IMR-90 (cell line): ENCODE measurements around the gene MAPKAP1. TPM values are rescaled to one million over a fixed set of nuclear protein-coding genes. Genes with fewer than 3 reads are reported as not detected.

Source experiments
- ATAC-seq: fragments of 200-7000 bp; cut with Tn5 transposase; 2 replicates; pipeline ENCODE4 v1.9.1; 2020; ENCODE audit warnings: low read depth, mild to moderate bottlenecking, moderate library complexity
- BruUV-seq: library from RNA; stranded (reverse); fragments of 400-500 nt; replicated peaks from 2 replicates; lab custom pipeline; 2021; lab: Mats Ljungman, UMichigan
- CTCF ChIA-PET: fragments of 300-600 bp; formaldehyde crosslinking; extraction: SDS; loops from one replicate; lab custom pipeline; 2021; ENCODE audit warnings: antibody characterized with exemption; lab: Yijun Ruan, JAX
- POLR2A ChIA-PET: fragments of 300-600 bp; sonication (Branson Sonifier 250); formaldehyde crosslinking; loops from one replicate; lab custom pipeline; 2022; ENCODE audit warnings: antibody characterized with exemption; ENCODE audit not compliant: unreplicated experiment; lab: Charles Lee
- DNase-seq: peaks from one replicate; pipeline ENCODE4 v3.0.0; 2013
- H2AFZ ChIP-seq: replicated peaks from 2 replicates; pipeline ENCODE3; 2013; ENCODE audit warnings: low read length, mild to moderate bottlenecking; ENCODE audit not compliant: poor library complexity
- H2AK5ac ChIP-seq: 2 replicates; pipeline ENCODE4 v1.6.1; 2013; ENCODE audit warnings: low read depth, low read length, inconsistent platforms
- H2AK9ac ChIP-seq: replicated peaks from 2 replicates; pipeline ENCODE3; 2013; ENCODE audit warnings: mild to moderate bottlenecking, low read depth, low read length, moderate library complexity; ENCODE audit not compliant: poor library complexity
- H2BK120ac ChIP-seq: 2 replicates; pipeline ENCODE4 v1.6.1; 2013; ENCODE audit warnings: low read depth, low read length, inconsistent platforms
- H2BK15ac ChIP-seq: 3 replicates; pipeline ENCODE4 v1.6.1; 2013; ENCODE audit warnings: low read depth, low read length, inconsistent platforms
- H2BK20ac ChIP-seq: 2 replicates; pipeline ENCODE4 v1.6.1; 2013; ENCODE audit warnings: low read depth, mild to moderate bottlenecking, inconsistent platforms, low read length, moderate library complexity
- H2BK5ac ChIP-seq: 2 replicates; pipeline ENCODE4 v1.6.1; 2013; ENCODE audit warnings: mild to moderate bottlenecking, low read depth, low read length, inconsistent platforms; ENCODE audit not compliant: poor library complexity, severe bottlenecking
- H3K14ac ChIP-seq: replicated peaks from 2 replicates; pipeline ENCODE4 v1.6.1; 2013; ENCODE audit warnings: low read depth, low read length, inconsistent platforms
- H3K18ac ChIP-seq: 2 replicates; pipeline ENCODE4 v1.6.1; 2013; ENCODE audit warnings: low read depth, low read length, control low read depth
- H3K23ac ChIP-seq: 2 replicates; pipeline ENCODE4 v1.6.1; 2013; ENCODE audit warnings: low read depth, low read length, inconsistent platforms
- H3K27ac ChIP-seq: 2 replicates; pipeline ENCODE4 v1.5.1; 2013; ENCODE audit warnings: mild to moderate bottlenecking, control low read depth, low read length; ENCODE audit not compliant: insufficient read depth
- H3K27me3 ChIP-seq: 2 replicates; pipeline ENCODE4 v1.6.1; 2013; ENCODE audit warnings: low read length; ENCODE audit not compliant: control insufficient read depth, insufficient read depth
- H3K36me3 ChIP-seq: 2 replicates; pipeline ENCODE4 v1.6.1; 2013; ENCODE audit warnings: low read length, mixed read lengths; ENCODE audit not compliant: control insufficient read depth, insufficient read depth
- H3K4ac ChIP-seq: 2 replicates; pipeline ENCODE4 v1.6.1; 2013; ENCODE audit warnings: low read depth, low read length, inconsistent platforms
- H3K4me1 ChIP-seq: 2 replicates; pipeline ENCODE4 v1.6.1; 2013; ENCODE audit warnings: low read length, mixed read lengths; ENCODE audit not compliant: control insufficient read depth, insufficient read depth
- H3K4me2 ChIP-seq: 2 replicates; pipeline ENCODE4 v1.6.1; 2013; ENCODE audit warnings: low read depth, mild to moderate bottlenecking, control low read depth, low read length, moderate library complexity
- H3K4me3 ChIP-seq: 2 replicates; pipeline ENCODE4 v1.5.1; 2013; ENCODE audit warnings: low read depth, mild to moderate bottlenecking, control low read depth, low read length, moderate library complexity; ENCODE audit not compliant: insufficient read depth
- H3K56ac ChIP-seq: 2 replicates; pipeline ENCODE4 v1.6.1; 2013; ENCODE audit warnings: low read length, inconsistent platforms; ENCODE audit not compliant: insufficient read depth; ENCODE audit errors: extremely low read depth
- H3K79me1 ChIP-seq, 2 experiments: 2 replicates each; pipeline ENCODE4 v1.6.1; 2013; ENCODE audit warnings: low read length in 2 of 2, inconsistent platforms in 1 of 2, low read depth in 1 of 2
- H3K9ac ChIP-seq: 2 replicates; pipeline ENCODE4 v1.6.1; 2013; ENCODE audit warnings: low read depth, low read length, control low read depth
- H3K9me1 ChIP-seq: 2 replicates; pipeline ENCODE4 v1.6.1; 2013; ENCODE audit warnings: low read length, inconsistent platforms; ENCODE audit not compliant: insufficient read depth
- H3K9me3 ChIP-seq: 2 replicates; pipeline ENCODE4 v1.6.1; 2013; ENCODE audit warnings: low read length; ENCODE audit not compliant: control insufficient read depth, insufficient read depth
- H4K20me1 ChIP-seq: 2 replicates; pipeline ENCODE4 v1.6.1; 2013; ENCODE audit warnings: low read length, inconsistent platforms; ENCODE audit not compliant: insufficient read depth
- H4K5ac ChIP-seq: 2 replicates; pipeline ENCODE4 v1.6.1; 2013; ENCODE audit warnings: mild to moderate bottlenecking, low read depth, low read length, control low read depth
- H4K8ac ChIP-seq, 2 experiments: 2 replicates each; pipeline ENCODE4 v1.6.1; 2013; ENCODE audit warnings: low read depth in 2 of 2, low read length in 2 of 2, control low read depth in 1 of 2, inconsistent platforms in 1 of 2
- H4K91ac ChIP-seq: 2 replicates; pipeline ENCODE4 v1.6.1; 2013; ENCODE audit warnings: low read depth, low read length, inconsistent platforms; ENCODE audit not compliant: insufficient read depth
- BHLHE40 ChIP-seq: fragments of 150-350 bp; IDR thresholded peaks from 2 replicates; pipeline ENCODE4 v1.6.1; 2016; ENCODE audit warnings: mild to moderate bottlenecking, low read depth, low read length
- CEBPB ChIP-seq: IDR thresholded peaks from 2 replicates; pipeline ENCODE4 v1.6.1; 2012; ENCODE audit warnings: low read depth, low read length, improper control_type of control experiment
- FOS ChIP-seq: fragments of 150-350 bp; IDR thresholded peaks from 2 replicates; pipeline ENCODE4 v1.6.1; 2016; ENCODE audit warnings: low read depth, low read length
- MAFK ChIP-seq: IDR thresholded peaks from 2 replicates; pipeline ENCODE4 v1.6.1; 2012; ENCODE audit warnings: low read depth, low read length, improper control_type of control experiment
- MAZ ChIP-seq: IDR thresholded peaks from 2 replicates; pipeline ENCODE4 v1.6.1; 2012; ENCODE audit warnings: low read depth, mild to moderate bottlenecking, low read length, improper control_type of control experiment, moderate library complexity, borderline replicate concordance
- RAD21 ChIP-seq: IDR thresholded peaks from 2 replicates; pipeline ENCODE4 v1.6.1; 2012; ENCODE audit warnings: low read length, improper control_type of control experiment
- WGBS, 2 experiments: methylation state at CpG; one replicate each; pipeline versions ENCODE4 v1.1.5 to v1.1.7; 2013; ENCODE audit warnings: missing lambda C conversion rate in 2 of 2; ENCODE audit not compliant: insufficient read length in 1 of 2; ENCODE audit errors: extremely low coverage in 2 of 2; 5-methylcytosine and 5-hydroxymethylcytosine counted together
- dilution Hi-C: fragments of 300-500 bp; cut with HindIII; formaldehyde crosslinking; loops from one replicate; pipeline ENCODE4 v1.14.3; 2018; ENCODE audit warnings: low sequenced_read_pairs; ENCODE audit not compliant: unreplicated experiment
- in situ Hi-C: fragments of 300-500 bp; cut with MboI; formaldehyde crosslinking; loops from 3 replicates; pipeline ENCODE4 v1.14.3; 2019; ENCODE audit warnings: low sequenced_read_pairs, inconsistent platforms, mixed read lengths
- intact Hi-C: fragments of 100-400 bp; cut with micrococcal nuclease; formaldehyde crosslinking; loops from 2 replicates; pipeline ENCODE4 v1.10.0; 2022
- polyA plus RNA-seq, 3 experiments: library from polyadenylated mRNA; depleted of rRNA; stranded (reverse); fragments of >200 nt; gene quantifications; 2 replicates each; pipeline ENCODE4 v1.2.3, GENCODE V29; 2012; ENCODE audit warnings: low replicate concordance in 1 of 3
- total RNA-seq: library from RNA; depleted of rRNA; stranded (reverse); fragments of >200 nt; gene quantifications from 2 replicates; pipeline ENCODE4 v1.2.3, GENCODE V29; 2012

MAPKAP1 gene
- total and polyA plus RNA-seq, 2 of the 4 experiments (the other 2 are of a cell fraction) = 87.2 to 158 TPM

- CTCF ChIA-PET = no interaction called here
These were observed 187.3 kb downstream of the MAPKAP1 start for GRCh38 chr9:125519734-125520133.

More at GRCh38 chr9:125519734-125520133, 187.3 kb downstream of the MAPKAP1 start:
- in situ Hi-C loops = no loop called here
- Histone ChIP-seq H4K8ac (no peak overlapping the region), H3K23ac (no peak overlapping the region), H3K18ac (peak overlapping the region; percentile 34), H3K9me1 (peaks cover 26% of the 10 kb centered on the region), H3K36me3 (peaks cover 3% of the 10 kb centered on the region; the same call in 1 of the 2 replicates), H3K9me3 (no peaks in the 10 kb centered on the region), H2AK9ac (no peak overlapping the region), H3K4ac (0 out of 2 replicates have a peak overlapping the region, but pooled peaks have one; percentile 8), H3K4me1 (peaks cover 17% of the 10 kb centered on the region), H2AFZ (no peak overlapping the region), H3K14ac (no peak overlapping the region), H4K5ac (peak overlapping the region; percentile 26; the same call in 1 of the 2 replicates), H2BK15ac (0 out of 3 replicates have a peak overlapping the region, but pooled peaks have one; percentile 96), H4K20me1 (peaks cover 2% of the 10 kb centered on the region; the same call in 1 of the 2 replicates), H3K9ac (no peak overlapping the region), H3K27ac (no peak overlapping the region), H3K4me2 (no peak overlapping the region), H2AK5ac (0 out of 2 replicates have a peak overlapping the region, but pooled peaks have one; percentile 24), H4K91ac (no peak overlapping the region), H2BK20ac (peak overlapping the region; percentile 98; the same call in 1 of the 2 replicates), H3K56ac (no peak overlapping the region), H2BK120ac (peak overlapping the region; percentile 92; the same call in 1 of the 2 replicates), H3K27me3 (no peaks in the 10 kb centered on the region), H2BK5ac (no peak overlapping the region), H3K4me3 (no peak overlapping the region), H3K79me1 (peaks cover 30 to 61% of the 10 kb centered on the region in 2 experiments)
- TF ChIP-seq MAFK (no peak), MAZ (no peak), CEBPB (no peak), RAD21 (no peak), FOS (no peak), BHLHE40 (no peak)
- ATAC-seq (no peak), DNase-seq (no peak)
- intact Hi-C loops = no loop called here
- no CpG with 5 or more reads among the region's 3 CpGs for WGBS, 2 experiments
- BruUV-seq = no TSS peak
- POLR2A ChIA-PET = no interaction called here
- dilution Hi-C loops = no loop called here
